Stimulated activated CD8-positive, alpha-beta memory T cell treated with anti-CD3 and anti-CD28 coated beads, Interleukin-4, amount 100 ng/mL, for 24 hours (primary cell): Measurements from ENCODE around the gene SLC35D1.

ENCODE experiments used
- DNase-seq: peaks from one replicate; pipeline ENCODE4 v3.0.0-alpha.2; 2020; ENCODE audit warnings: low read depth

Gene SLC35D1

GRCh38 chr1:67044631-67045270, 9.2 kb downstream of the SLC35D1 start:
- no peak for DNase-seq

GRCh38 chr1:67043366-67043765, 10.6 kb downstream of the SLC35D1 start:
- no peak for DNase-seq

GRCh38 chr1:67041841-67042503, 12.0 kb downstream of the SLC35D1 start:
- DNase-seq = no peak

- no peak for DNase-seq
These were observed 13.5 kb downstream of the SLC35D1 start for GRCh38 chr1:67040405-67040804.

- no peak for DNase-seq
These were observed 22.1 kb downstream of the SLC35D1 start for GRCh38 chr1:67031859-67032247.

GRCh38 chr1:67031121-67031858, 22.7 kb downstream of the SLC35D1 start:
- DNase-seq = no peak

GRCh38 chr1:67029472-67029871, 24.5 kb downstream of the SLC35D1 start:
- no peak for DNase-seq

- no peak for DNase-seq
These were observed 33.2 kb downstream of the SLC35D1 start for GRCh38 chr1:67020765-67021164.

- no peak for DNase-seq
These were observed 33.6 kb downstream of the SLC35D1 start for GRCh38 chr1:67020304-67020703.

GRCh38 chr1:67019600-67020136, 34.3 kb downstream of the SLC35D1 start:
- no peak for DNase-seq

GRCh38 chr1:67019121-67019520, 34.8 kb downstream of the SLC35D1 start:
- no peak for DNase-seq

- no peak for DNase-seq
These were observed 35.4 kb downstream of the SLC35D1 start for GRCh38 chr1:67018574-67018973.

- no peak for DNase-seq
These were observed 40.4 kb downstream of the SLC35D1 start for GRCh38 chr1:67013573-67013972.

GRCh38 chr1:67009792-67010191, 44.2 kb downstream of the SLC35D1 start:
- DNase-seq = no peak

- no peak for DNase-seq
These were observed 48.9 kb downstream of the SLC35D1 start for GRCh38 chr1:67005068-67005467.

GRCh38 chr1:67004176-67004575, 49.8 kb downstream of the SLC35D1 start:
- no peak for DNase-seq

GRCh38 chr1:67001682-67002425, 52.1 kb downstream of the SLC35D1 start:
- DNase-seq = no peak

GRCh38 chr1:66999640-67000400, 54.1 kb downstream of the SLC35D1 start:
- no peak for DNase-seq

- DNase-seq = no peak
These were observed 55.0 kb downstream of the SLC35D1 start for GRCh38 chr1:66998972-66999371.

GRCh38 chr1:66996018-66996682, 57.8 kb downstream of the SLC35D1 start:
- peak; percentile 24 for DNase-seq

GRCh38 chr1:66993076-66993475, 60.9 kb downstream of the SLC35D1 start:
- no peak for DNase-seq
